ENCODE data around the gene TUBGCP3. TPM values are rescaled to one million over a fixed set of nuclear protein-coding genes. Genes with fewer than 3 reads are reported as not detected.

Gene TUBGCP3
- total RNA-seq, result 10 to 100 TPM; 13.0 to 20.0 (median 17.6) TPM
- long read RNA-seq, result 0 reads

- WGBS (ENCODE audit: insufficient coverage, low coverage, low lambda C conversion rate, missing lambda C conversion rate), result 0% methylated on average over 5 of the region's 77 CpGs
- peak within 1 kb of the TSS; percentile 91 to 99 (median 99) for H3K4me3 ChIP-seq
These were observed at the start of gene TUBGCP3 for GRCh38 chr13:112587764-112588489. Gene TUBGCP3, minus strand, starts transcription at chr13:112588153. Its CDS starts 173 bp downstream, at chr13:112587980.

GRCh38 chr13:112637017-112637801, 49.3 kb upstream of the TUBGCP3 start:
- ATAC-seq (no peak), DNase-seq (no peak)
- intact Hi-C loops (cut with DNase I), result no loop called here
- Histone ChIP-seq H3K9me3 (no peaks in the 10 kb centered on the region), H3K27me3 (no peaks in the 10 kb centered on the region), H3K27ac (no peak overlapping the region), H3K36me3 (no peaks in the 10 kb centered on the region), H3K4me1 (no peaks in the 10 kb centered on the region), H3K4me3 (no peak overlapping the region)
- TF ChIP-seq CTCF (IDR thresholded peaks at IDR 0.05) (no peak), POLR2A (IDR thresholded peaks at IDR 0.05) (no peak)
- 48% methylated on average over 6 of the region's 27 CpGs for WGBS (ENCODE audit: insufficient coverage, low coverage, low lambda C conversion rate, missing lambda C conversion rate)

More at GRCh38 chr13:112587764-112588489, at the start of gene TUBGCP3:
- DNase-seq, result peak; percentile 86 to 89 (median 87)
- peak; percentile 77 to 91 (median 88) for ATAC-seq
- Histone ChIP-seq H3K9me3 (no peaks in the 10 kb centered on the region), H3K4me1 (peaks cover 0 to 13% (median 4%) of the 10 kb centered on the region in 4 donors), H3K27ac (peak within 1 kb of the TSS; percentile 92 to 98 (median 93)), H3K36me3 (no peaks in the 10 kb centered on the region), H3K27me3 (no peaks in the 10 kb centered on the region)
- peak in 2 of 4 donors; percentile 5 to 32 for TF ChIP-seq CTCF (IDR thresholded peaks at IDR 0.05)
- TF ChIP-seq POLR2A (IDR thresholded peaks at IDR 0.05), result peak; percentile 62
- intact Hi-C loops (cut with DNase I), result no loop called here

- no peak for TF ChIP-seq CTCF (IDR thresholded peaks at IDR 0.05)
- no peak for TF ChIP-seq POLR2A (IDR thresholded peaks at IDR 0.05)
- no peaks in the 10 kb centered on the region for H3K4me1 ChIP-seq
- WGBS (ENCODE audit: insufficient coverage, low coverage, low lambda C conversion rate, missing lambda C conversion rate), result 73% methylated on average over 8 of the region's 19 CpGs
- intact Hi-C loops (cut with DNase I), result no loop called here
- no peaks in the 10 kb centered on the region for H3K36me3 ChIP-seq
- DNase-seq, result no peak
- H3K9me3 ChIP-seq, result no peaks in the 10 kb centered on the region
- H3K27me3 ChIP-seq, result no peaks in the 10 kb centered on the region
- no peak for ATAC-seq
- no peak overlapping the region for H3K4me3 ChIP-seq
- no peak overlapping the region for H3K27ac ChIP-seq
These were observed 48.5 kb upstream of the TUBGCP3 start for GRCh38 chr13:112636401-112636975.

- 18% methylated on average over 4 of the region's 6 CpGs for WGBS (ENCODE audit: insufficient coverage, low coverage, low lambda C conversion rate, missing lambda C conversion rate)
- Histone ChIP-seq H3K9me3 (no peaks in the 10 kb centered on the region), H3K27ac (no peak overlapping the region), H3K4me3 (no peak overlapping the region), H3K4me1 (no peaks in the 10 kb centered on the region), H3K27me3 (no peaks in the 10 kb centered on the region), H3K36me3 (no peaks in the 10 kb centered on the region)
- TF ChIP-seq CTCF (IDR thresholded peaks at IDR 0.05) (no peak), POLR2A (IDR thresholded peaks at IDR 0.05) (no peak)
- no peak for DNase-seq
- ATAC-seq, result no peak
- intact Hi-C loops (cut with DNase I), result no loop called here
These were observed 47.4 kb upstream of the TUBGCP3 start for GRCh38 chr13:112635323-112635722.
